SU-DHL-6 (cell line): ENCODE data around the gene PSPH.
"Not testable (repeated sequence)": the region's sequence is repeated elsewhere in the genome, so short reads cannot be mapped to it uniquely, and the experiment has no call there.

Experiments
- EZH2phosphoT487 ChIP-seq: fragments of 200-600 bp; sonication (generic), shearing (Covaris generic); conservative IDR thresholded peaks from 2 replicates; pipeline ENCODE4 v1.6.1; 2018; ENCODE audit warnings: mild to moderate bottlenecking, antibody characterized with exemption, low read length, moderate library complexity, mixed read lengths
- TF ChIP-seq, protein P1 (sequence below): fragments of 200-600 bp; sonication (generic); IDR thresholded peaks from one replicate; pipeline ENCODE4 v1.5.1; 2017; ENCODE audit warnings: antibody characterized with exemption, mild to moderate bottlenecking, low read length, moderate library complexity; ENCODE audit not compliant: insufficient read depth, poor library complexity, severe bottlenecking

- TF ChIP-seq, protein P1, sequence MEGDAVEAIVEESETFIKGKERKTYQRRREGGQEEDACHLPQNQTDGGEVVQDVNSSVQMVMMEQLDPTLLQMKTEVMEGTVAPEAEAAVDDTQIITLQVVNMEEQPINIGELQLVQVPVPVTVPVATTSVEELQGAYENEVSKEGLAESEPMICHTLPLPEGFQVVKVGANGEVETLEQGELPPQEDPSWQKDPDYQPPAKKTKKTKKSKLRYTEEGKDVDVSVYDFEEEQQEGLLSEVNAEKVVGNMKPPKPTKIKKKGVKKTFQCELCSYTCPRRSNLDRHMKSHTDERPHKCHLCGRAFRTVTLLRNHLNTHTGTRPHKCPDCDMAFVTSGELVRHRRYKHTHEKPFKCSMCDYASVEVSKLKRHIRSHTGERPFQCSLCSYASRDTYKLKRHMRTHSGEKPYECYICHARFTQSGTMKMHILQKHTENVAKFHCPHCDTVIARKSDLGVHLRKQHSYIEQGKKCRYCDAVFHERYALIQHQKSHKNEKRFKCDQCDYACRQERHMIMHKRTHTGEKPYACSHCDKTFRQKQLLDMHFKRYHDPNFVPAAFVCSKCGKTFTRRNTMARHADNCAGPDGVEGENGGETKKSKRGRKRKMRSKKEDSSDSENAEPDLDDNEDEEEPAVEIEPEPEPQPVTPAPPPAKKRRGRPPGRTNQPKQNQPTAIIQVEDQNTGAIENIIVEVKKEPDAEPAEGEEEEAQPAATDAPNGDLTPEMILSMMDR = not testable (repeated sequence)
- TF ChIP-seq EZH2phosphoT487 = not testable (repeated sequence)
Measured at GRCh38 chr7:56017015-56017414, 34.2 kb downstream of the PSPH start.
